IMR-90 (cell line): Measurements from ENCODE around the gene SDK1. TPM values are rescaled to one million over a fixed set of nuclear protein-coding genes. Genes with fewer than 3 reads are reported as not detected.

ENCODE experiments used
- ATAC-seq: fragments of 200-7000 bp; cut with Tn5 transposase; 2 replicates; pipeline ENCODE4 v1.9.1; 2020; ENCODE audit warnings: low read depth, mild to moderate bottlenecking, moderate library complexity
- BruUV-seq: library from RNA; stranded (reverse); fragments of 400-500 nt; replicated peaks from 2 replicates; lab custom pipeline; 2021; lab: Mats Ljungman, UMichigan
- CTCF ChIA-PET: fragments of 300-600 bp; formaldehyde crosslinking; extraction: SDS; loops from one replicate; lab custom pipeline; 2021; ENCODE audit warnings: antibody characterized with exemption; lab: Yijun Ruan, JAX
- POLR2A ChIA-PET: fragments of 300-600 bp; sonication (Branson Sonifier 250); formaldehyde crosslinking; loops from one replicate; lab custom pipeline; 2022; ENCODE audit warnings: antibody characterized with exemption; ENCODE audit not compliant: unreplicated experiment; lab: Charles Lee
- DNase-seq: peaks from one replicate; pipeline ENCODE4 v3.0.0; 2013
- H2AFZ ChIP-seq: replicated peaks from 2 replicates; pipeline ENCODE3; 2013; ENCODE audit warnings: low read length, mild to moderate bottlenecking; ENCODE audit not compliant: poor library complexity
- H2AK5ac ChIP-seq: 2 replicates; pipeline ENCODE4 v1.6.1; 2013; ENCODE audit warnings: low read depth, low read length, inconsistent platforms
- H2AK9ac ChIP-seq: replicated peaks from 2 replicates; pipeline ENCODE3; 2013; ENCODE audit warnings: mild to moderate bottlenecking, low read depth, low read length, moderate library complexity; ENCODE audit not compliant: poor library complexity
- H2BK120ac ChIP-seq: 2 replicates; pipeline ENCODE4 v1.6.1; 2013; ENCODE audit warnings: low read depth, low read length, inconsistent platforms
- H2BK15ac ChIP-seq: 3 replicates; pipeline ENCODE4 v1.6.1; 2013; ENCODE audit warnings: low read depth, low read length, inconsistent platforms
- H2BK20ac ChIP-seq: 2 replicates; pipeline ENCODE4 v1.6.1; 2013; ENCODE audit warnings: low read depth, mild to moderate bottlenecking, inconsistent platforms, low read length, moderate library complexity
- H2BK5ac ChIP-seq: 2 replicates; pipeline ENCODE4 v1.6.1; 2013; ENCODE audit warnings: mild to moderate bottlenecking, low read depth, low read length, inconsistent platforms; ENCODE audit not compliant: poor library complexity, severe bottlenecking
- H3K14ac ChIP-seq: replicated peaks from 2 replicates; pipeline ENCODE4 v1.6.1; 2013; ENCODE audit warnings: low read depth, low read length, inconsistent platforms
- H3K18ac ChIP-seq: 2 replicates; pipeline ENCODE4 v1.6.1; 2013; ENCODE audit warnings: low read depth, low read length, control low read depth
- H3K23ac ChIP-seq: 2 replicates; pipeline ENCODE4 v1.6.1; 2013; ENCODE audit warnings: low read depth, low read length, inconsistent platforms
- H3K27ac ChIP-seq: 2 replicates; pipeline ENCODE4 v1.5.1; 2013; ENCODE audit warnings: mild to moderate bottlenecking, control low read depth, low read length; ENCODE audit not compliant: insufficient read depth
- H3K27me3 ChIP-seq: 2 replicates; pipeline ENCODE4 v1.6.1; 2013; ENCODE audit warnings: low read length; ENCODE audit not compliant: control insufficient read depth, insufficient read depth
- H3K36me3 ChIP-seq: 2 replicates; pipeline ENCODE4 v1.6.1; 2013; ENCODE audit warnings: low read length, mixed read lengths; ENCODE audit not compliant: control insufficient read depth, insufficient read depth
- H3K4ac ChIP-seq: 2 replicates; pipeline ENCODE4 v1.6.1; 2013; ENCODE audit warnings: low read depth, low read length, inconsistent platforms
- H3K4me1 ChIP-seq: 2 replicates; pipeline ENCODE4 v1.6.1; 2013; ENCODE audit warnings: low read length, mixed read lengths; ENCODE audit not compliant: control insufficient read depth, insufficient read depth
- H3K4me2 ChIP-seq: 2 replicates; pipeline ENCODE4 v1.6.1; 2013; ENCODE audit warnings: low read depth, mild to moderate bottlenecking, control low read depth, low read length, moderate library complexity
- H3K4me3 ChIP-seq: 2 replicates; pipeline ENCODE4 v1.5.1; 2013; ENCODE audit warnings: low read depth, mild to moderate bottlenecking, control low read depth, low read length, moderate library complexity; ENCODE audit not compliant: insufficient read depth
- H3K56ac ChIP-seq: 2 replicates; pipeline ENCODE4 v1.6.1; 2013; ENCODE audit warnings: low read length, inconsistent platforms; ENCODE audit not compliant: insufficient read depth; ENCODE audit errors: extremely low read depth
- H3K79me1 ChIP-seq, 2 experiments: 2 replicates each; pipeline ENCODE4 v1.6.1; 2013; ENCODE audit warnings: low read length in 2 of 2, inconsistent platforms in 1 of 2, low read depth in 1 of 2
- H3K9ac ChIP-seq: 2 replicates; pipeline ENCODE4 v1.6.1; 2013; ENCODE audit warnings: low read depth, low read length, control low read depth
- H3K9me1 ChIP-seq: 2 replicates; pipeline ENCODE4 v1.6.1; 2013; ENCODE audit warnings: low read length, inconsistent platforms; ENCODE audit not compliant: insufficient read depth
- H3K9me3 ChIP-seq: 2 replicates; pipeline ENCODE4 v1.6.1; 2013; ENCODE audit warnings: low read length; ENCODE audit not compliant: control insufficient read depth, insufficient read depth
- H4K20me1 ChIP-seq: 2 replicates; pipeline ENCODE4 v1.6.1; 2013; ENCODE audit warnings: low read length, inconsistent platforms; ENCODE audit not compliant: insufficient read depth
- H4K5ac ChIP-seq: 2 replicates; pipeline ENCODE4 v1.6.1; 2013; ENCODE audit warnings: mild to moderate bottlenecking, low read depth, low read length, control low read depth
- H4K8ac ChIP-seq, 2 experiments: 2 replicates each; pipeline ENCODE4 v1.6.1; 2013; ENCODE audit warnings: low read depth in 2 of 2, low read length in 2 of 2, control low read depth in 1 of 2, inconsistent platforms in 1 of 2
- H4K91ac ChIP-seq: 2 replicates; pipeline ENCODE4 v1.6.1; 2013; ENCODE audit warnings: low read depth, low read length, inconsistent platforms; ENCODE audit not compliant: insufficient read depth
- CEBPB ChIP-seq: IDR thresholded peaks from 2 replicates; pipeline ENCODE4 v1.6.1; 2012; ENCODE audit warnings: low read depth, low read length, improper control_type of control experiment
- FOS ChIP-seq: fragments of 150-350 bp; IDR thresholded peaks from 2 replicates; pipeline ENCODE4 v1.6.1; 2016; ENCODE audit warnings: low read depth, low read length
- MAFK ChIP-seq: IDR thresholded peaks from 2 replicates; pipeline ENCODE4 v1.6.1; 2012; ENCODE audit warnings: low read depth, low read length, improper control_type of control experiment
- MAZ ChIP-seq: IDR thresholded peaks from 2 replicates; pipeline ENCODE4 v1.6.1; 2012; ENCODE audit warnings: low read depth, mild to moderate bottlenecking, low read length, improper control_type of control experiment, moderate library complexity, borderline replicate concordance
- RFX5 ChIP-seq: IDR thresholded peaks from 2 replicates; pipeline ENCODE4 v1.8.0; 2012; ENCODE audit warnings: low read depth, mild to moderate bottlenecking, low read length, moderate library complexity
- WGBS, 2 experiments: methylation state at CpG; one replicate each; pipeline versions ENCODE4 v1.1.5 to v1.1.7; 2013; ENCODE audit warnings: missing lambda C conversion rate in 2 of 2; ENCODE audit not compliant: insufficient read length in 1 of 2; ENCODE audit errors: extremely low coverage in 2 of 2; 5-methylcytosine and 5-hydroxymethylcytosine counted together
- dilution Hi-C: fragments of 300-500 bp; cut with HindIII; formaldehyde crosslinking; loops from one replicate; pipeline ENCODE4 v1.14.3; 2018; ENCODE audit warnings: low sequenced_read_pairs; ENCODE audit not compliant: unreplicated experiment
- in situ Hi-C: fragments of 300-500 bp; cut with MboI; formaldehyde crosslinking; loops from 3 replicates; pipeline ENCODE4 v1.14.3; 2019; ENCODE audit warnings: low sequenced_read_pairs, inconsistent platforms, mixed read lengths
- intact Hi-C: fragments of 100-400 bp; cut with micrococcal nuclease; formaldehyde crosslinking; loops from 2 replicates; pipeline ENCODE4 v1.10.0; 2022
- polyA plus RNA-seq, 3 experiments: library from polyadenylated mRNA; depleted of rRNA; stranded (reverse); fragments of >200 nt; gene quantifications; 2 replicates each; pipeline ENCODE4 v1.2.3, GENCODE V29; 2012; ENCODE audit warnings: low replicate concordance in 1 of 3
- total RNA-seq: library from RNA; depleted of rRNA; stranded (reverse); fragments of >200 nt; gene quantifications from 2 replicates; pipeline ENCODE4 v1.2.3, GENCODE V29; 2012
- TF ChIP-seq, protein P1 (sequence below): conservative IDR thresholded peaks from 2 replicates; pipeline ENCODE4 v1.5.1; 2012; ENCODE audit warnings: mild to moderate bottlenecking, low read depth, low read length, improper control_type of control experiment

The SDK1 gene
- total and polyA plus RNA-seq, 2 of the 4 experiments (the other 2 are of a cell fraction) = 1.5 to 1.6 TPM

DNA sequence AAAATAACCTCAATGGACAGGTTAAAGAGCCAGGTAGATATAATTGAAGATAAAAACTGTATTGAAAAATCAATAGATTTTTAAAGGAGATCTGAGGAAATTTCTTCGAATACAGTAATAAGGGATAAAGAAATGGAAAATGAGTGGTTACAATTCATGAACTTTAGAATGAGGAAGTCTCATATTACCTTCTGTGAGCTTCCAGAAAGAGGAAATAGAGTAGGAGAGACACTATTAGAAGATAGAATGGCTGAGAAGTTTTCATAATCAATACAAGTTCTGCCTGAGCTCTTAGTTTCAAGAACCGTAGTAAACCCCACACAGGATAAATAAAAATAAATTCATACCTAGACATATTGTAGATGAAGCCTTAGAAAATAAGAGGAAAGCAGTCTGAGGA, 11.5 kb downstream of the SDK1 start:
- Histone ChIP-seq H3K56ac (no peak overlapping the region), H3K36me3 (no peaks in the 10 kb centered on the region), H2BK5ac (no peak overlapping the region), H3K4me1 (no peaks in the 10 kb centered on the region), H2BK120ac (no peak overlapping the region), H4K5ac (no peak overlapping the region), H2AFZ (no peak overlapping the region), H3K9ac (no peak overlapping the region), H4K91ac (no peak overlapping the region), H2AK9ac (no peak overlapping the region), H3K4ac (no peak overlapping the region), H3K9me1 (no peaks in the 10 kb centered on the region), H3K9me3 (no peaks in the 10 kb centered on the region), H2BK15ac (no peak overlapping the region), H3K27me3 (no peaks in the 10 kb centered on the region), H3K79me1 (no peaks in the 10 kb centered on the region), H2BK20ac (no peak overlapping the region), H4K8ac (no peak overlapping the region), H3K23ac (no peak overlapping the region), H3K4me3 (no peak overlapping the region), H3K18ac (no peak overlapping the region), H4K20me1 (no peaks in the 10 kb centered on the region), H3K27ac (no peak overlapping the region), H2AK5ac (no peak overlapping the region), H3K14ac (no peak overlapping the region), H3K4me2 (no peak overlapping the region)
- 100% methylated on average over 1 of the region's 2 CpGs; no CpG with 5 or more reads in 1 of the 2 experiments for WGBS, 2 experiments
- CTCF ChIA-PET = no interaction called here
- POLR2A ChIA-PET = no interaction called here
- ATAC-seq (no peak), DNase-seq (no peak)
- no TSS peak for BruUV-seq
- intact Hi-C loops = no loop called here
- dilution Hi-C loops = no loop called here
- TF ChIP-seq CEBPB (no peak), MAZ (no peak), MAFK (no peak), FOS (no peak), RFX5 (no peak)
- TF ChIP-seq, protein P1, sequence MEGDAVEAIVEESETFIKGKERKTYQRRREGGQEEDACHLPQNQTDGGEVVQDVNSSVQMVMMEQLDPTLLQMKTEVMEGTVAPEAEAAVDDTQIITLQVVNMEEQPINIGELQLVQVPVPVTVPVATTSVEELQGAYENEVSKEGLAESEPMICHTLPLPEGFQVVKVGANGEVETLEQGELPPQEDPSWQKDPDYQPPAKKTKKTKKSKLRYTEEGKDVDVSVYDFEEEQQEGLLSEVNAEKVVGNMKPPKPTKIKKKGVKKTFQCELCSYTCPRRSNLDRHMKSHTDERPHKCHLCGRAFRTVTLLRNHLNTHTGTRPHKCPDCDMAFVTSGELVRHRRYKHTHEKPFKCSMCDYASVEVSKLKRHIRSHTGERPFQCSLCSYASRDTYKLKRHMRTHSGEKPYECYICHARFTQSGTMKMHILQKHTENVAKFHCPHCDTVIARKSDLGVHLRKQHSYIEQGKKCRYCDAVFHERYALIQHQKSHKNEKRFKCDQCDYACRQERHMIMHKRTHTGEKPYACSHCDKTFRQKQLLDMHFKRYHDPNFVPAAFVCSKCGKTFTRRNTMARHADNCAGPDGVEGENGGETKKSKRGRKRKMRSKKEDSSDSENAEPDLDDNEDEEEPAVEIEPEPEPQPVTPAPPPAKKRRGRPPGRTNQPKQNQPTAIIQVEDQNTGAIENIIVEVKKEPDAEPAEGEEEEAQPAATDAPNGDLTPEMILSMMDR = no peak
- in situ Hi-C loops = no loop called here
